Fibroblast of skin of right biceps (primary cell): Measurements from ENCODE around the gene FCMR.

Experiments
- DNase-seq: peaks from one replicate; pipeline ENCODE4 v3.0.0-alpha.2; 2013

Gene FCMR

DNA sequence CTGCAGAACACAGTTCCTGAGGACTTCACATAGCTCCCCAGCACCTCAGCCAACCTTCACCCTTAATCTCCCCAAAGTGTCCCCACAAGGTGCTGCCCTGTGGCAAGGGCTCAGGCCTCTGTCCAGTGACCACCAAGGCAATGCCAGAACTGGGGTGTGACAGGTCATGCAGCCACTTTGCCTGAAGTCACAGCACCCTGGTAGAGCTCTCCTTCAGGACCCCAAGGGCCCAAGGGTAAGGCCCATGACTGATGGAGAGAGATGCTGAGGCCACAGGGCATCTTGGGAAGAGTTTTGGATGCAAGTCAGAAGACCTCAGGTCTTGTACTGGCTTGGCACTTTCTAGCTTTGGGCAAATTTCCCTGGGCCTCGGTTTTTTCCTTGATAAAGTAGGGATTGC is 783 bp upstream of the FCMR start:
- DNase-seq = no peak

DNA sequence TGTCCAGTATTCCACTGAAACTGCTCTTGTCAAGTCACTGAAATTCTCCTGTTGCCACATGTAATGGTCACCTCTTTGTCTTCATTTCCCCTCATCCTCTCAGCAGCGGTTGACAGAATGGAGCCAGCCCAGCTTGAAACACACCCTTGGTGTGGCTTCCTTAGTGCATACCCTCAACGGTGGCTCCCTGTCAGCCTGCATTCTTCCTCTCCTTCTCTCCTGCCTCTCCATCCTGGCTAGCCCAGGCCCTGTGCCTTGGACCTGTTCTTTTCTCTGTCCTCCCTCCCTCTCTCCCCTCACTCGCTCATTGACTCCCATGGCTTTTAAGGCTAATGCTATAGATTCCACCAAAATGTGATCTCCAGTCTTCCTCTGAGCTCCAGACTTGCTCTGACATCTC is 3.7 kb downstream of the FCMR start:
- no peak for DNase-seq

DNA sequence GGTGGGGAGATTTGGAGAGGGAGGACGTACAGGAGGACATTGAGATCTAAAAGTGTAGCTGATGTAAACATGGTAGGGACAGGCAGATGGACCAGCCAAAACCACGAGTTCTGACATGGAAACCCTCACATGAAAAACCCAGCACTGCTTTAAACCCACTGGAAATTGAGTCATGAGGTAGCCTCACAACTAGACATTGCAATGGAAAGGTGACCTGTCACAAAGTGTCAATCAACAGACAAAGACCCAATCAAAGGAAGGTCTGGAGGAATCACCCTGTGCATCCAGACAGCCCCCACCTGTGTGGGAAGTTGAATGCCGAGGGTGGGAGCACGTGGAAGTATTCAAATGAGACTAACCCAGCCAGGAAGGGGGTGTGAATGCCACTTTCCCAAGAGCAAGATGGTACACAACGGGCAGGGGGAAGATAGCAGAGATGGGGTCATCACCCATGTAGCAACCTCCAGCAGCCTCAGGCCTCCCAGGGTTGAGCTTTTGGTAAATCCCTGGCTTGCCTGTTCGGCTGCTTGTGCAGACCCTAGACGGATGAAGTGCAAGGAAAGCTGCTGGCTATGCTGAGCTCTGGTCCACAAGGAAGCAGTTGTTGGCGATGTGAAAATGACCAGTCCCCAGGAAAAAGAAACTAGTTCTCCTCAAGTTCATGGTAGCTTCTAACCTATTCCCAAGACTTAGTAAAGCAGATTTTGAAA is 5.6 kb downstream of the FCMR start:
- DNase-seq = no peak

DNA sequence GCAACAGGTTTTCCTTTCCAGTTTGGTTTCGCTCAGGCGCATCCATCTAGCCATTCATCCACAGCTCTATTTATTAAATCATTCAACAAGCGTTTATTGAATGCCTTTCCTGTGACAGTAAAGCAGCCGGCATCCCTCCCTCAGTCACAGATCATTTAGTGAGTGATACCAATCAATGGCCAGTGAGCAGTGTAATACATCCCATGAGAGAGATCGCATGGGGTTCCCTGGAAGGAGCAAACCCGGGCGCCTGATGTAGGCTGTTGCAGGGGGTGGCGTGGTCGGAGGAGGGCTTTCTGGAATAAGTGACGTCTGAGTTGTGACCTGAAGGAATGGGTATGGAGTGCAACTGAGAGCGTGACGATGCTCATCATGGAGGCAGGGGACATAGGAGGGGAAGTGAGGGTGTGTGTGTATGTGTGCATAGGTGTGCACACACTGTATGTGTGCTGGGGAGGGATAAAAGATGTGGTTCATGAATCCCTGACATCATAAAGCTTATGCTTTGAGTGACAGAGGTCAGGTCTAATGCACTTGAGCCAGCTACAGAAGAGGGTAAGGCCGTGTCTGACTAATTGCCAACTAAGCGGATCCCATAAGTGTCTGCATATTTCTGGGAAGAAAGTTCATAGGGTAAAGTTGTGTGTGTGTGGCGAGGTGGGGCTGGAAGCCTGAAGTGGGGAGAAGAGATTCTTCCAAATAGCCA is 6.6 kb downstream of the FCMR start:
- no peak for DNase-seq

DNA sequence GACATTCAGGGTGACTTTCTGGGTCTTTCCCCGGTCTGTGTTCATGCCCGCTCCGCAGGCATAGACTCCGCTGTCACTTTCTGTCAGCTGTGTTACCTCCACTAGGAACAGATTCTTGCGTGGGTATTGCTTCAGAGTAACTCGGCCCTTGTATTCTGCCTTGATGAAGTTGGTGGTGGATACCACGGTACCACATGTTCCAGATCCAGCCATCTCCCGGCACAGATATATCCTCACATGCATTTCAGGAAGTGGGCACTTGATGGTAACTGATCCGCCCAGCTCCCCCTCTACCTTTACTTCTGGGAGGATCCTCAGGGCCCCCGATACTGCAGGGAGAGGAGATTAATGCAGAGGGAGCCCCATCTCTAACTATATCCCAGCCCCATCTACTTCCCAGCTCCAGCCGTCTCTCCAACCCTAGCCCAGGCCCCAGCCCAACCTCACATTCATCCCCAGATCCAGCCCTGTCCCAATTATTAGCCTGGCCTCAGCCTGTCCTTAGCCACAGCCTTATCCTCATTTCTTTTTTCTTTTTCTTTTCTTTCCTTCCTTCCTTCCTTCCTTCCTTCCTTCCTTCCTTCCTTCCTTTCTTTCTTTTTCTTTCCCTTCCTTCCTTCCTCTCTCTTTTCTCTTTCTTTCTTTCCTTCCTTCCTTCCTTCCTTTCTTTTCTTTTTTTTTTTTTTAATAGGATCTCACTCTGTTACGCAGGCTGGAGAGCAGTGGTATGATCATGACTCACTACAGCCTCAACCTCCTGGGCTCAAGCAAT is 7.8 kb downstream of the FCMR start:
- DNase-seq = no peak

DNA sequence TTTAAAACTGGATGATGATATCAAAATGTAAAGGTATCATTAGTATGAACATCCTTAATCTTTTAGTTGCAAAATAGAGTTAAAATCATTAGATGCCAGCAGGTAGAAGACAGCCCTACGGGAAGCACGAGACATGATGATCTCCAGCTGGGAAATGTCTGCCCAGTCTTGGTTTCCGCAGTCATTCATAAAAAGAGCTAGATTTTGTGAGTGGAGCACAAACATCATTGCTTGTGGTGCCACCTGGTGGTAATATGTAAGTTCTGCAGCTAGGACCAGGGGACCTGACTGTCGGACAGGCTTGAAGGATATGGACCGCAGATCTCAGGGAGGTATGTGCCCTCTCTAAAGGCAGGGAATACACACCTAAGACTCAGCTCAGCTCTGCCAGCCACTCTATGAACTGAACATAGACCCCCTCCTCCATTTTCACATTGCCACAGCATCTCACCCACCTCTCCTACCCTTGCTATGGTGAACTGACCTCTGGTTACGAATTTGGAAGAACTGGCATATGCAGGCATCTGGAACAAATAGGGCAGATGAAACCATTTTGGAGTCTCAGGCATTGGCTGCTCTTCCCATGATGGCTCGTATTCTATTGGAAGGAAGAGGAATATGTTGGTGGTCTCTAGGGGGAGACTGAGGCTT is 9.2 kb downstream of the FCMR start:
- DNase-seq = peak; percentile 73

DNA sequence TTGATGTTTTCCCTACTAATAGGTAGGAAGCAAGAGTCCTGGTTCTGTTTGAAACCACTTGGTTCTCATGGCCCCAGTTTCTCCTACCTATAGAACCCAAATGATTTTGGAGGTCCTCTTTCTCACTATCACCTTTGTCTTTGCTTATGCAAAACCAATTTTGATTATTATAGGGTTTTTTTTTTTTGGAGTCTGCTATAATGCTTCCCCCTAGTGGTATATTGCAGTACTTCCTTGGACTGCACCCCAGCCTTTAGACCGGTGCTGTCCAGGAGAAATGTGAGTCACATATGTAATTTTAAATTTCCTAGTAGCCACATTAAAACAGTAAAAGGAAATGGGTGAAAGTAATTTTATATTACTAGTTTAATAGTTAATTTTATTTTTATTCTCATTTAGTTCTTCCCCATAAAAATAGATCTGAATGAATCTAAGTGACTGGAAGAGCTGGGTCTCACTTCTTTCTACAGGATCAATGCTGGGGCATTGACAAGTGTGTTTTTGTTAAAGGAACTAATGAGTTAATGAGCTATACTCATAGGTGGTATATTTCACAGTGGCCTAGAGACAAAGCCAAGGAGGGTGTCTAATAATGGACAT is 10.6 kb downstream of the FCMR start:
- DNase-seq = peak; percentile 72

DNA sequence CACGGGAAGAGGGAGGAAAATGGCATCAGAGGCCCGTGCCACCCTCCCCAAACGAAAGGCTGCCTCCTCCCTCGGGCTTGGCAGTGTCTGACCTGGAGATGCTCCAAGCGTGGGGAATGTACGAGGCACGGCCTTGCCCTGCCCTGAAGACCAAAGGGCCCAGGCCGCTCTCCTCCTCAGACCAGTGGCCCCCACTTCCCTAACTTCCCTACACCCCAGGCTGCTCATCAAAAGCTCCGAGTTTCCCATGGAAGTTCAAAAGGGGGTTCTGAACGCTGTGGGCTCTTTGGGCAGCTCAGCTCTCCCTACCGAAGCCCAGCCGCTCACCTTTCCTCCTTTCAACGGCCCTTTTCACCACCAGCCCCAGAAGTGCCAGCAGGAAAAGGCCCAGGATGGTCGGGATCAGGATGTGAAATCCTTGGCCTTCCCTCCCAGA is 11.8 kb downstream of the FCMR start:
- DNase-seq = no peak

DNA sequence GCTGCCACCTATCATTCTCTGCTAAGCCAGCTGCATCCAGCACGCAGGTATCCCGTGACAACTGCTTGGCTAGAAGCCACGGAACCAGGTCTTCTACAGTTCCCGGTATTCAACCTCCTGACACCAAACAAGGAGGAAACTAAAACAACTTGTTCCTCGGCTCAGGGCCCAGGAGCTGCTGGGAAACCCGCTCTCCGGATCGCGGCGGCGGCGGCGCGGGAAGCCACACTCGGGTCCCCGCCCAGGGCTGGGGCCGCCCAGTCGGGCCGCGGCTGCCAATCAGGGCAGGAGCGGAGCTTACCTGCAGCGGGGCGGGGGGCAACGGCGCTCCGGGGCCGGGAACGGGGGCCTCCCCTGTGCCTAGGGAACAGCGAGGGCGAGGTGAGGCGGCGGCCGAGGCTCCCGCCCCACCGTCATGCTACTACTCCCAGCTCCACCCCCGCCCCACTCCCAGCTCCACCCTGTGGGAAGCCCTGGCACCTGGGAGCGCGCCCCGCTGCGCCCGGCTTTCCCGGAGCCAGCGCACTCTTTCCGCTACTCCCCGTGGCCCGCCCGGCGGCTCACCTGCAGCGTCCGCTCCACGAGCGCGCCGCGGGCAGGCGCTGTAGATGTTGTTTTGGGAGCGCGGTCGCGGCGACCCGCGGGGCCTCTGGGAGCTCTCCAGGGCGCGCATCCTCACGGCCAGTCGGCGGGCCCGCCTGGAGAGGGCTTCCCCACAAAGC is 12.4 kb downstream of the FCMR start:
- DNase-seq = no peak

DNA sequence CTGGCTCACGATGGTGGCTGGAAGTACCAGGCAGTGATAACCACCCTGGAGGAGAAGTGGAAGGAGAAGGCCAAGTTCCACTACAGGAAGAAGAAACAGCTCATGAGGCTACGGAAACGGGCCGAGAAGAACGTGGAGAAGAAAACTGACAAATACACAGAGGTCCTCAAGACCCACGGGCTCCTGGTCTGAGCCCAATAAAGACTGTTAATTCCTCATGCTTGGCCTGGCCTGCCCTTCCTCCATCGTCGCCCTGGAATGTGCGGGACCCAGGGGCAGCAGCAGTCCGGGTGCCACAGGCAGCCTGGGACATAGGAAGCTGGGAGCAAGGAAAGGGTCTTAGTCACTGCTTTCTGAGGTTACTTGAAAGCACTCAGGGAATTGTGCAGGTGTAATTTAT is 13.7 kb downstream of the FCMR start:
- no peak for DNase-seq

DNA sequence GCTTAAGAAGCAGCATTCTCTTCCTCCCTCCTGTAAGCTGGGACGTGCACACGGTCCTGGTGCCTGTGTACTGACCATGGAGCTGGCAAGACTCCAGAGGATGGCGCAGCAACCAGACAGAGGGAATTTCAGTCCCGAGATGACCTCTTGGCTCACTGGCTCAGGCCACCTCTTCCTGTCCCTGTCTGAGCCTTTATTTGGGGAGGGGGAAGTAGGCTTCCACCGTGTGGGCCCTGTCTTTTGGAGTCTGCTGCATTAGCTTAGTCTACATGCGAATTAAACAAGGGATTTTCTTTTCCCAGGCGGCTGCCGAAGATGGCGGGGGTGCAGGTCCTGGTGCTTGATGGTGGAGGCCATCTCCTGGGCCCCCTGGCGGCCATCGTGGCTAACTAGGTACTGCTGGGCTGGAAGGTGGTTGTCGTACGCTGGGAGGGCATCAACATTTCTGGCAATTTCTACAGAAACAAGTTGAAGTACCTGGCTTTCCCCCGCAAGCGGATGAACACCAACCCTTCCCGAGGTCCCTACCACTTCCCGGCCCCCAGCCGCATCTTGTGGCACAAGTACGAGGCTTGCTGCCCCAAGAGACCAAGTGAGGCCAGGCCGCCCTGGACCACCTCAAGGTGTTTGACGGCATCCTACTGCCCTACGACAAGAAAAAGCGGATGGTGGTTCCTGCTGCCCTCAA is 14.3 kb downstream of the FCMR start:
- DNase-seq = no peak

DNA sequence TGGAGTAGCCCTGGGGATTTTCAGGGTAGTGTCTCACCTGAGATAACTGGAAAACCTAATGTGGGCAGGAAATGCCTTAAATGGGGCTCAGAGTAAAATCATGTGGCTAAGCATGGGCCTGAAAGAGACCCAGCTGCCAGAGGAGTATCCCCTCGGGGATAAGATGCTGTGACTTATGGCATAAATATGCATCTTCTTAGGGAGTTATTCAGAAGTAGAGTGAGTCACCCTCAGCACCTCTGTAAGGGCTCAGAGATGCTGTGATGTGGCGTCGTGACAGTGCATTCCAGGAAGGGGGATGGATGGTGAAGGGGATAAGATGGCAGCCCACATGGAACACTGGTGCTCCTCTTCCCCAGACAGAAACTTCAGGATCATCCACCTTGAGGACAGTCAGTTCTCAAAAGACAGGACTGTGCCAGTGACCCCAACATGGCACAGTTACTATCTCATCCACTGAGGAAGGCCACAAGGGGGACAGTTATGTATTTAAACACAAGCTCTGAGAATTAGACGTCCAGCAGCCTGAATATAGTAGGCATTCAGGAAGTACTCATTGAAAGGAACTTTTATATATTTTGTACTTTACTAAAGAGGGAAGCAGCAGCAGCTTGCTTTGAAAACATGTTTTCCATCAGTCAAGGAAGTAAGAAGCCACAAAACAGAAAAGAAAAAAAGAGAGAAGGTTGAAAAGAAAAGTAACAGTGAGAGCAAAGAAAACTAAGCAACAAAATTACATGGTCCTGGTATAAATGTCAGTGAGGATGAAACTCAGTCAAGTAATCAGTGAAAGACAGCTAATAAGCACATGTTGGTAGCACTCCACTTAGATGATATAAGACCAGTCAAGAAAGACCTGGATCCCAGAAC is 16.2 kb downstream of the FCMR start:
- DNase-seq = peak; percentile 99

DNA sequence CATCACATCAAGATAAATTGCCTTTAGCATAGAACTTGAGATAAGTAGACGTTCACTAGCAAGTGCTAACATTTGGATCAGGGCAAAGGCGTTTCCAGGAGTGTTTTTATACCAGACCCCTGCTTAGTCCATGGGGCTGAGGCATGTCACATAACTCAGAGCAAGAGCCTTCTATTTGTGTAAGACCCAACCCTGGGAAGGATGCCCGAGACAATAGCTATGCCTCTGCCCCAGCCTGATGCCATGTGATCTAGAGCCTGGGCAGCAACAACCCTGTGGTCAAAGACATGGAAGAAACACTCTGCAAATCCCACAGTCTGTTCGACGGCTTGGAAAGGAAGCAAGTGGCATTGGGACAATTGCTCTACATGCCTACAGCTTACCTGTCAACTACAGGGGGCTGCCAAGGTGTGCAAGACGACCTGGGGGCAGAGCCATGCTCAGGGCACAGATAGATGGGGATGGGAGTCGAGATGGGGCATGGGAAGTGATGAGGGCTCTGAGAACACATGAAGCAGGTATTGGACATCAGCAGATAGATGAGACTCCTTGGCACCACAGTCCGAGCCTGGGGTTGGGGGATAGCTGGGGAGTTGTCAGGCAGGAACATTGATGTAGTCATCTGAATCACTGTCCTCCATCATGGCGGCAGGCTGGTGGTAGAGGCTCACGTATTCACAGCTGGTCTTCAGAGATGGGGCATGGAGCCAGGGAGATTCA is 17.2 kb downstream of the FCMR start:
- no peak for DNase-seq

DNA sequence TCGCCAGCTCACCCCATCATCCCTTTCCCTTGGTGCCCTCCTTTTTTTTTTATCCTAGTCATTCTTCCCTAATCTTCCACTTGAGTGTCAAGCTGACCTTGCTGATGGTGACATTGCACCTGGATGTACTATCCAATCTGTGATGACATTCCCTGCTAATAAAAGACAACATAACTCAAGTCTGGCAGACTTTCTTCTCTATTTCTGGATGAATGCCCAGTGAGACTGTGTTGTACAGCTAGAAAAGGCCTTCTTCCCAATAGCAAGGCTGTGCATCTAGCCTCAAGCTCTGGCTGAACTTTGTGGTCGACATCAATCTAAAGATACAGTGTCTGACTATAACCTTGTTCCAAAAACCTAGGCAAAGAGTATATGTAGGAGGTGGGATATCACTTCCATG is 18.1 kb downstream of the FCMR start:
- peak; percentile 42 for DNase-seq

DNA sequence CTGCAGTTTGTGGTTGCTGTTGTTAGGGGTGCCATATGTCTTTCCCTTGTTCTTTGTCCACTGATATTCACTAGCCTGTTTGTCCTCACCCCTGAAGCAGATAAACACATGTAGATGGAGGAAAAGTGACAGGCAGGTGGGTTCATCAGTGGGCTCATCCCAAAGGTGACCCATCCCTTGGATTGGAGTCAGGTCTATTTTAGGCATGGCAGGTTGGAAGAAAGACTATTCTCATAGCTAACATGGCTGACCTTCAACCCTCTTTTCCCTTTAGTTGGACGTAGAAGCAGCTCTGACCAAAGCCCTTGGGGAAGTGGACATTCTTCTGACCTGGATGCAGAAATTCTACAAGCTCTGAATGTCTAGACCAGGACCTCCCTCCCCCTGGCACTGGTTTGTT is 19.0 kb downstream of the FCMR start:
- DNase-seq = no peak

DNA sequence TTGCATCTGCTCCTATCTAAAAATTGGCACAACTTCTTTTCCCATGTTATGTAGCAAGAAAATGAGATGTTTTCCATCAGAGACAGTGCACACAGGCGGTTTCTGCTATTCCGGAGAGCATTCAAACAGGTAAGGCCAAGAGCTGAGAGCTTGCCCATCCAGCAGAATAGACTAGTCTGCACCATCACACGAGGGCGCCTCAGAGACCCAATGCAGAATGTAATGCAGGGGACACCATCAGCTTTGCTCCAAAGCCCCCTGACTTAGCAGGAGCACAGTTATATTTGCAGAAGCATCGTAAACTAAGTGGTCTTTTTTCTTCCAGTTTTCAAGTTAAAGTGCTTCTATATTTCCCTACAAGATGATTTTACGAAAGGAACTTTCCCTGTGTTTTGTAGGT is 19.8 kb downstream of the FCMR start:
- DNase-seq = no peak

DNA sequence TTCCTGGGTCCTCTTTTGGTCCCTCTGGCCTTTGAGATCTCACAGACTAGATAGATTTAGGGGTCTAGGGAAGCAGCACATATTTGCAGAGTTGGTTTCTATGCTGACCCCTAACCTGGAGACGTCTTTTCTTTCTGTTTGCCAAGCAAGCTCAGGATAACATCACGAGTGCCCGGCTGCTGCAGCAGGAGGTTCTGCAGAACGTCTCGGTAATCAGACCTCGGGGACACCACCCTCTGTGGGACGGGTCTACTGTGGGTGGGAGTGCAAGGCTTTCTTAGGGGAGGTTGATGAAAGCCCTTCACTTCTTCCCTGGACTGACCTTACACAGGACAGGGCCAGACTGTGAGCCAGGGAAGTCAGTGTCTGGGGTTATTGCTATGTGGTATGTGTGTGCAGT is 21.6 kb downstream of the FCMR start:
- no peak for DNase-seq

DNA sequence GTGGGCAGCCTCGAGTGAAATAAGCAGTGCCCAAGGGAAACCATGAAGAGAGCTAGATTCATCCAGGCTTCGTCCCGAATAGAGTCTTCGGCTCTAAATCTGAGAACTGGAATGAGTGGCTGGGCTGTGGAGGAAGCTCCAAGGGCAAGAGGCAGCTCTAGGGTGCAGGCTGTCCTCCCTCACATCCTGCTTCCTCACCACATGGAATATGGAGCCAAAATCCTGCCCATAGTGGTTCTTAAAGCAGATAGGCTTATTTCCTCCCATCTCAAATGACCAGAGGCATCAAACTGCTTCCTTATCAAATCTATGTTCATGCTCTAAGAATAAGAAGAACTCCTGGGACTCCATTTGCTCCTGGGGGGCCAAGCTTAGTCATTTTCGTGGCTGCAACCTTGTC is 22.0 kb downstream of the FCMR start:
- DNase-seq = no peak

DNA sequence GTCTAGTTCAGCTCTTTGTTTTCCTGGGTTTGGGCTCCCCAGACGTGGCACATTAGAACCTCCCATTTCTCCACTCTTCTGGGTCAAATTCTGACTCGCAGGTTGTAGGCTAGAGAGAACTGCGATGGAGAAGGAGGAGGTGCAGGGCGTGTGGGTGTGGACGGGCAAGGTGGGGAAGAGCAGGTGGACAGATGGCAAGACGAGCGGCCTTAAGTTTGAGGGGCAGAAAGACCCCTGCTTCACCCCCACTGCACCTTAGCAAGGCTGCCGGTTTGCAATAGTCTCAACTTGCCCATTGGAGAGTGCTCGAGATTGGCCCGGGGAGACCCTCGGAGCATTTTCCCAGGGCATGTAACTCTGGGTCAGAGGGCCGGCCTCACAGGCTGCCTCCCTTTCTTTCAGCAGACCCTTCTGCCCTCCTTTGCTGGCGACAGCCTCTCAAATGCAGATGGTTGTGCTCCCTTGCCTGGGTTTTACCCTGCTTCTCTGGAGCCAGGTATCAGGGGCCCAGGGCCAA is 22.8 kb downstream of the FCMR start:
- DNase-seq = no peak
